RWPE1 (cell line): ENCODE measurements around the gene ANKMY1.

Source experiments
- CTCF ChIA-PET: fragments of 350-600 bp; sonication (Branson Sonifier 250); formaldehyde crosslinking; extraction: SDS; loops from one replicate; lab custom pipeline; 2021; lab: Yijun Ruan, JAX
- POLR2A ChIA-PET: fragments of 400-600 bp; formaldehyde crosslinking; extraction: SDS; loops from one replicate; lab custom pipeline; 2020; ENCODE audit warnings: antibody characterized with exemption; ENCODE audit not compliant: low non-redundant PET; lab: Yijun Ruan, JAX
- DNase-seq: peaks from one replicate; pipeline ENCODE4 v3.0.0; 2012; ENCODE audit warnings: low spot score
- H3K27ac ChIP-seq: fragments of 450-650 bp; 2 replicates; pipeline ENCODE4 v1.5.1; 2017
- CTCF ChIP-seq: fragments of 450-650 bp; conservative IDR thresholded peaks from 2 replicates; pipeline ENCODE4 v1.5.1; 2017; ENCODE audit warnings: low read depth, mild to moderate bottlenecking

ANKMY1 gene

GRCh38 chr2:240465765-240466578 lies 91.8 kb downstream of the ANKMY1 start:
- peak overlapping the region; percentile 52; the same call in 1 of the 2 replicates for H3K27ac ChIP-seq
- ChIA-PET CTCF (no interaction called here), POLR2A (no interaction called here)
- TF ChIP-seq CTCF = no peak
- DNase-seq = no peak

GRCh38 chr2:240465268-240465764 lies 92.5 kb downstream of the ANKMY1 start:
- TF ChIP-seq CTCF = no peak
- POLR2A ChIA-PET = no interaction called here
- CTCF ChIA-PET = interaction anchor here (0.5 kb wide), 1 partner anchor 100 kb away, joined by 3 read pairs; no protein-coding TSS in a partner anchor
- peak overlapping the region; percentile 52; the same call in 1 of the 2 replicates for H3K27ac ChIP-seq
- no peak for DNase-seq

GRCh38 chr2:240464514-240465241 lies 93.1 kb downstream of the ANKMY1 start:
- peak overlapping the region; percentile 52; the same call in 1 of the 2 replicates for H3K27ac ChIP-seq
- POLR2A ChIA-PET = no interaction called here
- CTCF ChIA-PET = interaction anchor here (0.5 kb wide), 1 partner anchor 101 kb away, joined by 3 read pairs; no protein-coding TSS in a partner anchor
- no peak for TF ChIP-seq CTCF
- DNase-seq = no peak

GRCh38 chr2:240463866-240464481 lies 93.8 kb downstream of the ANKMY1 start:
- H3K27ac ChIP-seq = peak overlapping the region; percentile 36; the same call in 1 of the 2 replicates
- POLR2A ChIA-PET = no interaction called here
- CTCF ChIA-PET = no interaction called here
- no peak for DNase-seq
- no peak for TF ChIP-seq CTCF

- peak overlapping the region; percentile 36; the same call in 1 of the 2 replicates for H3K27ac ChIP-seq
- POLR2A ChIA-PET = no interaction called here
- no peak for DNase-seq
- TF ChIP-seq CTCF = no peak
- CTCF ChIA-PET = no interaction called here
These were observed 94.4 kb downstream of the ANKMY1 start for GRCh38 chr2:240463274-240463865.
